ENCODE results near the gene DLGAP4.

DLGAP4 gene

DNA sequence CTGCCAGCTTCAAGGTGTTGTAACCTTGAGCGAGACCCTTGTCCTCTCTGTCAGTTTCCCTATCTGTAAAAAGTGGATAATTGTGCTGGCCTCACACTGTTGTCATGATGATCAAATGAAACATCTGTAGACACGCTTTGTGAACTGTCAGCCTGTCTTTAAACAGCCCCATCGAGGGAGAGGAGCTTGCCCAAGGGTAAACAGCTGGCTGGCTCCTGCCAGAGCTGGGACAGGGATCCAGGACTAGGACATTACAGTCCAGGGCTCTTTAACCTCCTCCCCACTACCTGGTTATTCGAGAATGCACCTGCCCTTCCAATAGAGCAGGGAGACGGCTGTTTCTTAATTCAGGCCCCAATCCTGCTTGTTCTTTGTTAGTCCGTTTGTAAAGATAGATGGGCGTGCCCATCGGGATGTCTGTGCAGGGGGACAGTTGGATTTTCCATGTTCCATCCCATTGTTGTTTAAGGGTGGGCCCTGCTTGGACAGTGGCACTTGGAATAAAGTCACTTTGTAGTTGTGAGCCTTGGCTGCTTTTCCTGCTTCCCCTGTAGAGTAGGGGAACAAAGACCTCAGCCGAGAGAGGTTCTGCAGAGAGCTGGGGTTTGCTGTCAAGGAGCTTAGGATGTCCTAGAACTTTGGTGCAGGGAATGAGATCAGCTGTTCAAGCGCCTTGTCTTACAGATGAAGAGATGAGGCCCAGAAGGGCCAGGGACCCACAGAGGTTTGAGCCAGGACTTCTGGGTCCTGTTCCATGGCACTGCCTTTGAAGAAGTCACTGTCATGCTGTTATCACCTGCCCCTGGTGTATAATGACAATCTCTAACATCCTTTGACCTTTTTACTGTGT is 157.3 kb downstream of the DLGAP4 start:
- no peak overlapping the region for H3K27ac ChIP-seq (ENCODE audit: insufficient read depth, low read depth, low read length, poor library complexity, severe bottlenecking)
- H3K36me3 ChIP-seq (ENCODE audit: control insufficient read depth, insufficient read depth, low read length): no peaks in the 10 kb centered on the region
- H3K4me3 ChIP-seq (ENCODE audit: insufficient read depth, low read depth, low read length): peak overlapping the region; percentile 56
- H3K9me3 ChIP-seq (ENCODE audit: control insufficient read depth, low read length): no peaks in the 10 kb centered on the region
- no peaks in the 10 kb centered on the region for H3K27me3 ChIP-seq (ENCODE audit: control insufficient read depth, insufficient read depth, low read length, poor library complexity, severe bottlenecking)
- WGBS, 2 experiments: 78 to 80% methylated on average over 10 of the region's 10 CpGs
- H3K4me1 ChIP-seq (ENCODE audit: control insufficient read depth, insufficient read depth, low read length): peaks cover 28% of the 10 kb centered on the region

GRCh38 chr20:36465109-36466080 is 159.3 kb downstream of the DLGAP4 start:
- H3K4me1 ChIP-seq (ENCODE audit: control insufficient read depth, insufficient read depth, low read length): peaks cover 28% of the 10 kb centered on the region
- H3K36me3 ChIP-seq (ENCODE audit: control insufficient read depth, insufficient read depth, low read length): no peaks in the 10 kb centered on the region
- peak overlapping the region; percentile 39 for H3K27ac ChIP-seq (ENCODE audit: insufficient read depth, low read depth, low read length, poor library complexity, severe bottlenecking)
- H3K4me3 ChIP-seq (ENCODE audit: insufficient read depth, low read depth, low read length): no peak overlapping the region
- 46 to 49% methylated on average over 11 of the region's 12 CpGs for WGBS, 2 experiments
- no peaks in the 10 kb centered on the region for H3K27me3 ChIP-seq (ENCODE audit: control insufficient read depth, insufficient read depth, low read length, poor library complexity, severe bottlenecking)
- H3K9me3 ChIP-seq (ENCODE audit: control insufficient read depth, low read length): no peaks in the 10 kb centered on the region

GRCh38 chr20:36466089-36466488 is 159.9 kb downstream of the DLGAP4 start:
- H3K27me3 ChIP-seq (ENCODE audit: control insufficient read depth, insufficient read depth, low read length, poor library complexity, severe bottlenecking): no peaks in the 10 kb centered on the region
- H3K4me3 ChIP-seq (ENCODE audit: insufficient read depth, low read depth, low read length): no peak overlapping the region
- no peaks in the 10 kb centered on the region for H3K36me3 ChIP-seq (ENCODE audit: control insufficient read depth, insufficient read depth, low read length)
- no peaks in the 10 kb centered on the region for H3K9me3 ChIP-seq (ENCODE audit: control insufficient read depth, low read length)
- 75 to 87% methylated on average over 2 to 3 of the region's 3 CpGs for WGBS, 2 experiments
- no peak overlapping the region for H3K27ac ChIP-seq (ENCODE audit: insufficient read depth, low read depth, low read length, poor library complexity, severe bottlenecking)
- H3K4me1 ChIP-seq (ENCODE audit: control insufficient read depth, insufficient read depth, low read length): peaks cover 28% of the 10 kb centered on the region

GRCh38 chr20:36467076-36467999 is 161.2 kb downstream of the DLGAP4 start:
- Histone ChIP-seq H3K27ac (ENCODE audit: insufficient read depth, low read depth, low read length, poor library complexity, severe bottlenecking) (no peak overlapping the region), H3K36me3 (ENCODE audit: control insufficient read depth, insufficient read depth, low read length) (no peaks in the 10 kb centered on the region), H3K27me3 (ENCODE audit: control insufficient read depth, insufficient read depth, low read length, poor library complexity, severe bottlenecking) (no peaks in the 10 kb centered on the region), H3K9me3 (ENCODE audit: control insufficient read depth, low read length) (no peaks in the 10 kb centered on the region), H3K4me1 (ENCODE audit: control insufficient read depth, insufficient read depth, low read length) (peaks cover 28% of the 10 kb centered on the region), H3K4me3 (ENCODE audit: insufficient read depth, low read depth, low read length) (no peak overlapping the region)
- WGBS, 2 experiments: 88 to 94% methylated on average over 7 to 8 of the region's 8 CpGs

DNA sequence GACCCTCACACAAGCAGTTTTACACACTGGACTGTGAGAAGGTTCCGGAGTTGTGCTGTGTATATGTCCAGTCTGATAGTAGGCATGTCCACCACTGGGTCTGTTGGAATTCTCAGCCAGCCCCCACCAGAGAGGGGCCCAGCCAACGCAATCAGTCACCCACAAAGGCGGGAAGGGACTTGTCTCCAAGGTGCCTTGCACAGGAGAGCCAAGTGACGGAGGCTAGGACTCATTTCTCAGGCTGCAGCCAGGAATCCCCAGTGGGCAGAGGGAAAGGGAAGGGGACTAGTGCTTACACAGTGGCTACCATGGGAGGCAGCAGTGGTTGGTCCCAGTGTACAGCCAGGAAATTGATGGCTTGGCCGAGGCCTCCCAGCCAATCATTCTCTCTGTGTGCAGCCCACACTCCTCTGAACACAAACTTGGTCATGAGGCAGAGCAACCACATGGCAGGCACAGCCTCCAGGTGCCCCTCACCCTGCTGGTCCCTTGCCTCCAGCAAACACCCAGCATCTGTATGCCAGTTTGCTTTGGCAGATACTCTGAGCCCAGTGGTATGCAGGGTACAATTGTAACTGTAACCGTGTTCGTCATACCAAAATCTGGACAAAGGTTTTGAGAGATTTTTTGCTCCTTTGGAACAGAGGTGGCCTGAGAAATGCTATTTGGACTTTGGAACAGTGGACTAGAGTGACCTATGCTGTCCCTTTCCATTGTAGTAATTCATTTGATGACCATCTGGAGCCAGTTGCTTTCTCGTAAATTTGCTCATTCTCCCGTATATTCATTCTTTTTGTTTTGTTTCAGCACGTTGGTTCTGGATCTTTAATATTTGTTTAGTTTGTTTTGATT is 162.2 kb downstream of the DLGAP4 start:
- no peaks in the 10 kb centered on the region for H3K9me3 ChIP-seq (ENCODE audit: control insufficient read depth, low read length)
- H3K4me3 ChIP-seq (ENCODE audit: insufficient read depth, low read depth, low read length): no peak overlapping the region
- no peak overlapping the region for H3K27ac ChIP-seq (ENCODE audit: insufficient read depth, low read depth, low read length, poor library complexity, severe bottlenecking)
- WGBS, 2 experiments: 95 to 97% methylated on average over 8 to 9 of the region's 10 CpGs
- no peaks in the 10 kb centered on the region for H3K36me3 ChIP-seq (ENCODE audit: control insufficient read depth, insufficient read depth, low read length)
- H3K4me1 ChIP-seq (ENCODE audit: control insufficient read depth, insufficient read depth, low read length): peaks cover 32% of the 10 kb centered on the region
- H3K27me3 ChIP-seq (ENCODE audit: control insufficient read depth, insufficient read depth, low read length, poor library complexity, severe bottlenecking): no peaks in the 10 kb centered on the region

GRCh38 chr20:36469973-36470372 is 163.8 kb downstream of the DLGAP4 start:
- H3K4me3 ChIP-seq (ENCODE audit: insufficient read depth, low read depth, low read length): no peak overlapping the region
- H3K4me1 ChIP-seq (ENCODE audit: control insufficient read depth, insufficient read depth, low read length): peaks cover 34% of the 10 kb centered on the region
- H3K27ac ChIP-seq (ENCODE audit: insufficient read depth, low read depth, low read length, poor library complexity, severe bottlenecking): no peak overlapping the region
- 85% methylated on average over 2 of the region's 2 CpGs for WGBS, 2 experiments
- no peaks in the 10 kb centered on the region for H3K27me3 ChIP-seq (ENCODE audit: control insufficient read depth, insufficient read depth, low read length, poor library complexity, severe bottlenecking)
- H3K9me3 ChIP-seq (ENCODE audit: control insufficient read depth, low read length): no peaks in the 10 kb centered on the region
- H3K36me3 ChIP-seq (ENCODE audit: control insufficient read depth, insufficient read depth, low read length): no peaks in the 10 kb centered on the region

DNA sequence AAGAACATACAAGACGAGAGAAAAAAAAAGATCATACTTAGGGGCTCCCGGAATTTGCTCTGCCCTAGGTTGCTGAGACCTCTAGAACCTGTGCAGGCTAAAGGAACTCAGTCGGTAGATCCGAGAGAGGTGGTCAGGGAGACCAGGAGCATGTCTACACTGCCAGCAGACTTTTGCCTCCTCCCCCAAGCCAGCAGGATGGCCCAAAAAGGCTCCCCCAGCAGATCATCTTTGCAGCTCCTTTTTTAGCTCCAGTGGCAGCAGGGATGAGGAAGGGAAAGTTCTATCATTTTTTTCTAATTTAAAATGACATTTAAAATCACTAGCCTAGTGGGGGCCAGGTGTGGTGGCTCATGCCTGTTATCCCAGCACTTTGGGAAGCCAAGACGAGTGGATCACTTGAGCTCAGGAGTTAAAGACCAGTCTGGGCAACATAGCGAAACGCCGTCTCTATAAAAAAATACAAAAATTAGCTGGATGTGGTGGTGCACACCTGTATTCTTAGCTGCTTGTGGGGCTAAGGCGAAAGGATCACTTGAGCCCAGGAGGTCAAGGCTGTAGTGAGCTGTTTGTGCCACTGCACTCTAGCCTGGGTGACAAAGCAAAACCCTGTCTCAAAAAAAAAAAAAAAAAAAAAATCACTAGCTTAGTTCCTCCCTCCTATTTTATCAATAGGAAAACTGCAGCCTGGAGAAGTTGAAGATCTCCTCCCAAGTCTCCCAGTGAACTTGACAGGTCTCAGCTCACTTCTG is 165.9 kb downstream of the DLGAP4 start:
- no peaks in the 10 kb centered on the region for H3K9me3 ChIP-seq (ENCODE audit: control insufficient read depth, low read length)
- H3K36me3 ChIP-seq (ENCODE audit: control insufficient read depth, insufficient read depth, low read length): no peaks in the 10 kb centered on the region
- H3K4me1 ChIP-seq (ENCODE audit: control insufficient read depth, insufficient read depth, low read length): peaks cover 17% of the 10 kb centered on the region
- no peak overlapping the region for H3K27ac ChIP-seq (ENCODE audit: insufficient read depth, low read depth, low read length, poor library complexity, severe bottlenecking)
- H3K4me3 ChIP-seq (ENCODE audit: insufficient read depth, low read depth, low read length): no peak overlapping the region
- H3K27me3 ChIP-seq (ENCODE audit: control insufficient read depth, insufficient read depth, low read length, poor library complexity, severe bottlenecking): no peaks in the 10 kb centered on the region
- WGBS, 2 experiments: 93 to 94% methylated on average over 9 of the region's 9 CpGs

DNA sequence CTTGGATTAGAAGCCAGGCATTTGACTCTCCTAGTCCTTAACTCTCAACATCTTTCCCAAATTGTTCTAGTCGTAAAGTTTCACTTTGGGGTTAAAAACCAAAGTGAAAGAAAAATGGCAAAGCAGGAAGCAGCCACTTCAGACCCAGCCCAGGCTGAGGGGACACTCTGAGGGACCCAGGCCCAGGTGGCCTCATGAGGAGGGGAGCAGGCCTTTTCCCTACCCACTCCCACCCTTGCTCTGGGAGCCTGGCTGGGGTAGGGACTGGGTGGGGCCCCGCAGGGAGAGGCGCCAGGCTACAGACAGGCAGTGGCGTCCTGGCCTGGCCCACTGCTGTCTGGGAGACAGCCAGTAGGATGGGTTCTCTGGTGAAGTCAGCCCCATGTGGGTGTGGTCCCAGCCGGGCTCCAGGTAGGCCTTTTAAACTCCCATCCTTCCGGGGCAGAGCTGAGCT is 166.5 kb downstream of the DLGAP4 start:
- Histone ChIP-seq H3K36me3 (ENCODE audit: control insufficient read depth, insufficient read depth, low read length) (no peaks in the 10 kb centered on the region), H3K4me1 (ENCODE audit: control insufficient read depth, insufficient read depth, low read length) (peaks cover 17% of the 10 kb centered on the region), H3K27me3 (ENCODE audit: control insufficient read depth, insufficient read depth, low read length, poor library complexity, severe bottlenecking) (no peaks in the 10 kb centered on the region), H3K9me3 (ENCODE audit: control insufficient read depth, low read length) (no peaks in the 10 kb centered on the region), H3K27ac (ENCODE audit: insufficient read depth, low read depth, low read length, poor library complexity, severe bottlenecking) (no peak overlapping the region), H3K4me3 (ENCODE audit: insufficient read depth, low read depth, low read length) (no peak overlapping the region)
- WGBS, 2 experiments: 42 to 51% methylated on average over 5 to 6 of the region's 6 CpGs
